Raji (cell line): ENCODE measurements around the gene ABCD1.

Experiments used
- POLR2A ChIP-seq: IDR thresholded peaks from 2 replicates; pipeline ENCODE4 v1.6.1; 2011; ENCODE audit warnings: low read depth, low read length, control low read depth; ENCODE audit not compliant: insufficient read depth

The ABCD1 gene

DNA sequence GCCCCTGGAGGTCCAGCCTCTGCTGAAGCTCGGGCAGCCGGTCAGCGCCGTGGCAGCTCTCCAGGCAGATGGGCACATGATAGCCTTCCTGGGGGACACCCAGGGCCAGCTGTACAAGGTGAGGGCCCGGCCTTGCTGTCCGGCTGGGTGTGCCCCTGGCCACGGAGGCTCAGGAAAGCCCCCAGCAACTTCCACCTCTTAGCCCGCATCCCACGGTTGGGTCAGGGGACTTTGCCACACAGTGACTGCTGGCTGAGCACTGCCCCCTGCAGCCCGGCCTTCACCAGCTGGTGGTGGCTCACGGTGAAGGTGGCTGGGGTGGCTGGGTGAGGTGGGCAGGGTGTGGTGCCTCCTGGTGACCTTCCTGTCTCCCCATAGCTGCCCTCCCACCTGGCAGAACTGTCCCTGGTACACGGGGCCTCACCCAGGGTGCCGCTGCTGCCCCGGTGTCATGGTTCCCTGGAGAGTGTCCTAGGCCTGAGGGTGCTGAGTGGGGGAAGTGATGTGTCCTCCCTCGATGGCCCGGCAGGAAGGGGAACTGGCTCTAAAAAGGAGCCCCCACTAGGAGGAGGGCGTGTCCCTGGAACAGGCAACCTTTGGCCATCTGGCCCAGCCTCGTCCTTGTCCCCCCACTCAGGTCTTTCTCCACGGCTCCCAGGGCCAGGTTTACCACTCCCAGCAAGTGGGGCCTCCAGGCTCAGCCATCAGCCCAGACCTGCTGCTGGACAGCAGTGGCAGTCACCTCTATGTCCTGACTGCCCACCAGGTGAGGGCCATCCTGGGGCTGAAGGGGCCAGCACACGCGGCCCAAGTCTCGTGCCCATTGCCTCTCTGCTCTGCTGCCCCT is 43.9 kb downstream of the ABCD1 start:
- no peak for TF ChIP-seq POLR2A

DNA sequence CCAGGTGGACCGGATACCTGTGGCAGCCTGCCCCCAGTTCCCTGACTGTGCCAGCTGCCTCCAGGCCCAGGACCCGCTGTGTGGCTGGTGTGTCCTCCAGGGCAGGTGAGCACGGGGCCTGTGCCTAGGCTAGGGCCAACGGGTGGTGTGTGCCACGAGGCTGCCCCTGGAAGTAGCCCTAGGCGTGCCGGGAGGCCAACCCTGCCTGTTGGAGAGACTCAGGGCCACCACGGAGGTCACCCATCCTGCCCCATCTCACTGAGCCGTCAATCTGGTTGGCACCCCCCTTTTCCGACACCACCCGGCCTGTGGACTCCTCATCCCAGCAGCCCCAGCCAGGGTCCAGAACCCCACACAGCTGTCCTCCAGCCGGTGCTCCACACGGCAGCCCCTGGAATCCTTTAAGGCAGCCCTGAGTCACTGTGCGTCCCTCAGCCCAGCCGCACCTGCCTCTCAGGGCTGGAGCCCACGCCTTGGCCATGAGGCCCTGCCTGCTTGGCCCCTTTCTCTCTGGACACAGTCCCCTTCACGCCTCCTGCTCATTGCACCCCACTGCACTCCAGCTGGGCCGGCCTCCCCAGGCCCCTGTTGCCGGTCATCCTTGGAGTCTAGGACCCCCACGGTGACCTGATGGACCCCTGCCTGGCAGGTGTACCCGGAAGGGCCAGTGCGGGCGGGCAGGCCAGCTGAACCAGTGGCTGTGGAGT is 44.7 kb downstream of the ABCD1 start:
- no peak for TF ChIP-seq POLR2A

DNA sequence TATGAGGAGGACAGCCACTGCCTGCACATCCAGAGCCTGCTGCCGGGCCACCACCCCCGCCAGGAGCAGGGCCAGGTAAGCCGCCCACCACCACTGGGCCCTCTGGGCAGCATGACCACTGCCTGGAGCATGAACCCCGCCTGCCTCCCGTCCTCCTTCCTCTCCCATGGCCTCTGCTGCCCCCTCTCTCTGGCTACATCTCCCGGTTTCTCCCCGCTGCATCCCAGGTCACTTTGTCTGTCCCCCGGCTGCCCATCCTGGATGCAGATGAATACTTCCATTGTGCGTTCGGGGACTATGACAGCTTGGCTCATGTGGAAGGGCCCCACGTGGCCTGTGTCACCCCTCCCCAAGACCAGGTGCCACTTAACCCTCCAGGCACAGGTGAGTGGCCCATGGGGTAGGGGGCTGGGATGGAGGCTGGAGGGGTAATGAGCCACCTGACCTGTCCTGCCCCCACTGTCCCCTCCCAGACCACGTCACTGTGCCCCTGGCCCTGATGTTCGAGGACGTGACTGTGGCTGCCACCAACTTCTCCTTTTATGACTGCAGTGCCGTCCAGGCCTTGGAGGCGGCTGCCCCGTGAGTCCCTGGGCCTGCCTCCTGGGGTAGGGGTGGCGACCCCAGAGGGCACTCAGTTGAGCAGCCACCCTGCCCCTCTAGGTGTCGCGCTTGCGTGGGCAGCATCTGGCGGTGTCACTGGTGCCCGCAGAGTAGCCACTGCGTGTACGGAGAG is 45.4 kb downstream of the ABCD1 start:
- TF ChIP-seq POLR2A = no peak

DNA sequence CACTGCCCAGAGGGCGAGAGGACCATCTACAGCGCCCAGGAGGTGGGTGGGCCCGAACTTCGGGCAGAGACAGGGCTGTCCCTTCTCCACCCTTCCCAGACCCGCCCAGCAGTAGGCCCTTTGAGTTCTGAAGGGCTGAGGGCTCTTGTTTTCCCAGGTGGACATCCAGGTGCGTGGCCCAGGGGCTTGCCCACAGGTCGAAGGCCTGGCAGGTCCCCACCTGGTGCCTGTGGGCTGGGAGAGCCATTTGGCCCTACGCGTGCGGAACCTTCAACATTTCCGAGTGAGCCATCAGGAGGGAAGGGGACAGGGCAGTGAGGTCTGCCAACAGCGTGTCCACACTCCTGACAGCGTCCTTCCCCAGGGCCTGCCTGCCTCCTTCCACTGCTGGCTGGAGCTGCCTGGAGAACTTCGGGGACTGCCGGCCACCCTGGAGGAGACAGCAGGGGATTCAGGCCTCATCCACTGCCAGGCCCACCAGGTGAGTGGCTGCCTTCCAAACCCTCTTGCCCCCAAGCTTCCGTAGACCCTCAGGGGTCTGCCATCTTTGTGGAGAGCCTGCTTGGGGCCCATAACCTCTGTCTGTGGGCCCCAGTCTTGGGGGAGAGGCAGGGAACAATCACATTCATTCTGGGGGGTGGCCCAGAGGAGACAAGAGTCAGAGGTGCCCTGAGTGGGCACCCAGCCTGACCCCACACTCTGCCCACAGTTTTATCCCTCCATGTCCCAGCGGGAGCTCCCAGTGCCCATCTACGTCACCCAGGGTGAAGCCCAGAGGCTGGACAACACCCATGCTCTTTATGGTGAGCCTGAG is 46.2 kb downstream of the ABCD1 start:
- TF ChIP-seq POLR2A = no peak

DNA sequence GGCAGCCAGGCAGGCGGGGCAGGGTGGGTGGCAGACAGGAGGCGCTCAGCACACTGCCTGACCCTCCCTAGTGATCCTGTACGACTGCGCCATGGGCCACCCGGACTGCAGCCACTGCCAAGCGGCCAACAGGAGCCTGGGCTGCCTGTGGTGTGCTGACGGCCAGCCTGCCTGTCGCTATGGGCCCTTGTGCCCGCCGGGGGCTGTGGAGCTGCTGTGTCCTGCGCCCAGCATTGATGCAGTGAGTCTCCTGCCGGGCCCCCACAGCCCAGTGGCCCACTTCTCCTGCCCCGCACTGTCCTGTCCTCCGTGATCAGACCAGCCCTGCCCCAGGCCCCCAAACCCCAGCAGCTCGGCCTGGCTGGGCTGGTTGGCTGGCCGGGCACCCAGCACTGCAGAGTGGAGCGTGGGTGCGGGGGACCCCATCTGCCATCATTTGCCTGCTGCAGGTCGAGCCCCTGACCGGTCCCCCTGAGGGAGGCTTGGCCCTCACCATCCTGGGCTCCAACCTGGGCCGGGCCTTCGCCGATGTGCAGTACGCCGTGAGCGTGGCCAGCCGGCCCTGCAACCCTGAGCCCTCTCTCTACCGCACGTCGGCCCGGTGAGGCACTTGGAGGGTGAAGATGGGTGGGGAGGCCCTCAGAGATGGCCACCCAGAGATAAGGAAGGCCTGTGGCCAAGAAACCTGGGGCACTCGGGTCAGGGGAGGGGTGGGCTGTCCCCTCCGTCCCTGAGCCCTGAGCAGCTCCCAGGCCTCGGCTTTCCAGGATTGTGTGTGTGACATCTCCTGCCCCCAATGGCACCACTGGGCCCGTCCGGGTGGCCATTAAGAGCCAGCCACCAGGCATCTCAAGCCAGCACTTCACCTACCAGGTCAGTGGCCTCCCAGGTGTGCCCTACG is 47.0 kb downstream of the ABCD1 start:
- no peak for TF ChIP-seq POLR2A

DNA sequence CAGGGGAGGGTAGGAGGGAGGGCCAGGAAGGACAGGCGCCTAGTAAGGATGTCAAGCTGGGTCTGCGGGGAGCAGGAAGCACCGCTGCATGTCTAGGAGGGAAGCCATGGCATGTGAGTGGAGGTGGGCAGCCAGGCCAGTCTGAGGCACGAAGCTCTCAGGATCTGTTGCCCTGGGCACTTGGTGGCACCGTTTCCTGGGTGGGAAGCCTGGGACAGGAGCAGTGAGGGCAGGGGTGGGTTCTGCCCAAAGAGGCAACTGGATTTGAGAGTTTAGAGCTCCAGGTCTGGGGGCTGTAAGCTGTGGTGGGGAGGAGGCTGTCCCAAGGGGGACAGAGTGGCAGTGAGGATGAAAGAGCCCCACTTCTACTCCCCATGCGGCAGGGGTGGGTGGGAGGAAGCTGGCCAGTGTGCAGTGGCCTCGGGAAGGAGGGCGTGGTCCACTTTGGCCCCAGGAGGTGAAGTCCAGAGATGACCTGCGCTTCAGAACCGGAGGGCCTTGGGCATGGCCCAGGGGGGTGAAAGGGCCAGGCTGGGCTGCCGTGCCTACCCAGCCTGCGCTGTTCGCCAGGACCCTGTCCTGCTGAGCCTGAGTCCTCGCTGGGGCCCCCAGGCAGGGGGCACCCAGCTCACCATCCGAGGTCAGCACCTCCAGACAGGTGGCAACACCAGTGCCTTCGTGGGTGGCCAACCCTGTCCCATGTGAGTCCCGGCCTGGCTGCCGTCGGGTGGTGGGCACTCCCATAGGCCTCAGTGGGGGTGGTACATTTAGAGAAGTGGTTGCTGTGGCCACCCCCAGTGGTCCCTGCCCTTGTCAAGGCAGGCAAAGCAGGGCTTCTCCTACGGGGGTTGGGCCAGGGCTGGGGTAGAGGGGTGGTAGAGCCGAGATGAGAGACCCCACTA is 47.9 kb downstream of the ABCD1 start:
- TF ChIP-seq POLR2A = no peak

DNA sequence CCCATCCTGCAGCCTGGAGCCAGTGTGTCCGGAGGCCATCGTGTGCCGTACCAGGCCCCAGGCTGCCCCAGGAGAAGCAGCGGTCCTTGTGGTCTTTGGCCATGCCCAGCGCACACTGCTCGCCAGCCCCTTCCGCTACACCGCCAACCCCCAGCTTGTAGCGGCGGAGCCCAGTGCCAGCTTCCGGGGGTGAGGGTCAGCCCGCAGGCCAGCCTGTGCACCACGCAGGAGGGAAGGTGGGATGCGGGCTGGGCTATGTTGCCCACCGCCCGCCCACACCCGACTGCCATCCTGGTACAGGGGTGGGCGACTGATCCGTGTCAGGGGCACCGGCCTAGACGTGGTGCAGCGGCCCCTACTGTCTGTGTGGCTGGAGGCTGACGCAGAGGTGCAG is 48.6 kb downstream of the ABCD1 start:
- no peak for TF ChIP-seq POLR2A

DNA sequence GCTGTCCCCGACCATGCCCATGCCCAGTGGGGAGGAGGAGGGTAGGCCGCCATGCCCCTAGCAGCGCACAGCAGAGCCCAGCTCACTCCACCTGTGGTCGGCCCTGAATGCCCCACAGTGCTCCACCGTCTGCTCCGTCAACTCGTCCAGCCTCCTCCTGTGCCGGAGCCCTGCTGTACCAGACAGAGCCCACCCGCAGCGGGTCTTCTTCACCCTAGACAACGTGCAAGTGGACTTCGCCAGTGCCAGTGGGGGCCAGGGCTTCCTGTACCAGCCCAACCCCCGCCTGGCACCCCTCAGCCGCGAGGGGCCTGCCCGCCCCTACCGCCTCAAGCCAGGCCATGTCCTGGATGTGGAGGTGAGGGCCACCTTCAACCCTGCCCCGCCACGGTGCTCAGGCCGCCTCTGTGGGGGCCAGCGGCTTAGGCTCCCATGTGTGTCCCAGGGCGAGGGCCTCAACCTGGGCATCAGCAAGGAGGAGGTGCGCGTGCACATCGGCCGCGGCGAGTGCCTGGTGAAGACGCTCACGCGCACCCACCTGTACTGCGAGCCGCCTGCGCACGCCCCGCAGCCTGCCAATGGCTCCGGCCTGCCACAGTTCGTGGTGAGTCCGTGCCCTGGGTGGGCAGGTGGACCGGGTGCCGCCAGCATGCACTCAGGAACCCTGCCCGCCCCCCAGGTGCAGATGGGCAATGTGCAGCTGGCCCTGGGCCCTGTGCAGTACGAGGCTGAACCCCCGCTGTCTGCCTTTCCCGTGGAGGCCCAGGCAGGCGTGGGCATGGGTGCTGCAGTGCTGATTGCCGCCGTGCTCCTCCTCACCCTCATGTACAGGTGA is 49.3 kb downstream of the ABCD1 start:
- TF ChIP-seq POLR2A = no peak

DNA sequence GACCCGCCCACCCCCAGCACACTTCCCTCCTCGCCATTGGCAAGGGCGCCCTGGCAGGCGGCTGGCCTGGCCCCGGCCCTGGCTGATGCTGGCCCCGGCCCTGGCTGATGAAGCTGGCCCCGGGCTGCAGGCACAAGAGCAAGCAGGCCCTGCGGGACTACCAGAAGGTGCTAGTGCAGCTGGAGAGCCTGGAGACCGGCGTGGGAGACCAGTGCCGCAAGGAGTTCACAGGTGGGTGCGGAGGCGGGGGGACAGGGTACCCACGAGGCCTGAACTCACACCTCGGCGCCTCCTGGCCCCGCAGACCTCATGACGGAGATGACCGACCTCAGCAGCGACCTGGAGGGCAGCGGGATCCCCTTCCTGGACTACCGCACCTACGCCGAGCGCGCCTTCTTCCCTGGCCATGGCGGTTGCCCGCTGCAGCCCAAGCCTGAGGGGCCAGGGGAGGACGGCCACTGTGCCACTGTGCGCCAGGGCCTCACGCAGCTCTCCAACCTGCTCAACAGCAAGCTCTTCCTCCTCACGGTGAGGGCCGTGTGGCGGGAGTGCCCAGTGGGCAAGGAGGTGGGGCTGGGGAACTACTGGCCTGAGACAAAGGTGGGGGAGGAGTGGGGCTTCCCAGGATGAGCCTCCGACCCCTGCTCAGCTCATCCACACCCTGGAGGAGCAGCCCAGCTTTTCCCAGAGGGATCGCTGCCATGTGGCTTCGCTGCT is 50.1 kb downstream of the ABCD1 start:
- TF ChIP-seq POLR2A = no peak

DNA sequence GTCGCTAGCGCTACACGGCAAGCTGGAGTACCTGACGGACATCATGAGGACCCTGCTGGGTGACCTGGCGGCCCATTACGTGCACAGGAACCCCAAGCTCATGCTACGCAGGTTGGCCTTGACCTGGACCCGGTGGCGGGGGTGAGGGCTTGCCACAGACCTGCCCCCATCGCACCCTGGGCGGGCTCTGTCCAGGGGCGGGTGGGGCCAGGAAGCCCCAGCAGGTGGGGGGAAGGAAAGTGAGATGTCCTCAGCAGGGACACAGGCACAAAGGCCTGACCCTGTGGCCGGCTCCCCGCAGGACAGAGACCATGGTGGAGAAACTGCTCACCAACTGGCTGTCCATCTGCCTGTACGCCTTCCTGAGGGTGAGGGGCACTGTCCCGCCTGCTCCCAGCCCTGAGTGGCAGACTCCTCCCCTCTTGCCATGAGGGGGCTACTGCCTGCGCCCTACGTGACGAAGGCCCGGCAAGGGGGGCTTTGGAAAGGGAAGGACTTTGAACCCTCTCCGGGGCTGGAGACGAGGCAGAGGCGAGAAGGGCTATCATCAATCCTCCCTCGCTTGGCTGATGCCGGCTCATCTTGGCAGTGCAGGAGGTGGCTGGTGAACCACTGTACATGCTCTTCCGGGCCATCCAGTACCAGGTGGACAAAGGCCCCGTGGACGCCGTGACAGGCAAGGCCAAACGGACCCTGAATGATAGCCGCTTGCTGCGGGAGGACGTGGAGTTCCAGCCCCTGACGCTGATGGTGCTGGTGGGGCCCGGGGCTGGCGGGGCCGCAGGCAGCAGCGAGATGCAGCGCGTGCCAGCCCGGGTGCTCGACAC is 50.9 kb downstream of the ABCD1 start:
- no peak for TF ChIP-seq POLR2A
